CD14-positive monocyte (primary cell): ENCODE data around the gene TRPM8. TPM values are rescaled to one million over a fixed set of nuclear protein-coding genes. Genes with fewer than 3 reads are reported as not detected.

Experiments used
- DNase-seq, 3 donors: peaks; one replicate each; pipeline ENCODE4 v3.0.0-alpha.2; 2011 to 2022
- H2AFZ ChIP-seq: 2 replicates; pipeline ENCODE4 v1.6.0; 2012; ENCODE audit warnings: mild to moderate bottlenecking, low read depth, low read length, inconsistent platforms; ENCODE audit not compliant: insufficient read depth, poor library complexity, severe bottlenecking
- H3K27ac ChIP-seq, 2 donors: 1 replicate in 1 of 2; 2 replicates in 1 of 2; pipeline ENCODE4 v1.5.1; 2012 to 2013; ENCODE audit warnings: low read length in 2 of 2, control low read depth in 1 of 2, inconsistent platforms in 1 of 2, low read depth in 1 of 2, mild to moderate bottlenecking in 1 of 2
- H3K27me3 ChIP-seq, 2 donors: one replicate each; pipeline versions ENCODE4 v1.6.0 to v1.6.1; 2011 to 2013; ENCODE audit warnings: low read length in 2 of 2; ENCODE audit not compliant: control insufficient read depth in 2 of 2, insufficient read depth in 2 of 2
- H3K36me3 ChIP-seq, 2 donors: replicated peaks in 1 of 2; 1 replicate in 1 of 2; 2 replicates in 1 of 2; pipeline versions ENCODE4 v1.5.1 to v1.6.1; 2012 to 2013; ENCODE audit warnings: low read length in 2 of 2, control low read depth in 1 of 2, inconsistent platforms in 1 of 2, mild to moderate bottlenecking in 1 of 2; ENCODE audit not compliant: insufficient read depth in 2 of 2, control insufficient read depth in 1 of 2
- H3K4me1 ChIP-seq, 2 donors: 1 replicate in 1 of 2; 2 replicates in 1 of 2; pipeline versions ENCODE4 v1.5.1 to v1.6.1; 2012 to 2013; ENCODE audit warnings: low read length in 2 of 2, control low read depth in 1 of 2, inconsistent platforms in 1 of 2, mild to moderate bottlenecking in 1 of 2, moderate library complexity in 1 of 2; ENCODE audit not compliant: insufficient read depth in 2 of 2, control insufficient read depth in 1 of 2
- H3K4me2 ChIP-seq: replicated peaks from 2 replicates; pipeline ENCODE3; 2012; ENCODE audit warnings: low read length, moderate library complexity, mild to moderate bottlenecking; ENCODE audit not compliant: poor library complexity, severe bottlenecking; ENCODE audit errors: extremely low read depth
- H3K4me3 ChIP-seq, 3 experiments: fragments of 200-600 bp in 1 of 3; sonication (generic) in 1 of 3; replicated peaks in 1 of 3; 1 replicate in 2 of 3; 2 replicates in 1 of 3; pipeline ENCODE4 v1.5.1; 2011 to 2013; ENCODE audit warnings: low read length in 3 of 3, mild to moderate bottlenecking in 3 of 3, control low read depth in 2 of 3, low read depth in 2 of 3, inconsistent platforms in 1 of 3, moderate library complexity in 1 of 3
- H3K79me2 ChIP-seq: 2 replicates; pipeline ENCODE4 v1.6.0; 2012; ENCODE audit warnings: mild to moderate bottlenecking, control low read depth, inconsistent platforms, low read length, moderate library complexity; ENCODE audit not compliant: insufficient read depth
- H3K9ac ChIP-seq: 2 replicates; pipeline ENCODE4 v1.6.0; 2017; ENCODE audit warnings: low read length, mild to moderate bottlenecking; ENCODE audit not compliant: insufficient read depth, poor library complexity, severe bottlenecking
- H3K9me3 ChIP-seq, 2 donors: replicated peaks in 1 of 2; 1 replicate in 1 of 2; 2 replicates in 1 of 2; pipeline versions ENCODE4 v1.5.1 to v1.6.1; 2012 to 2013; ENCODE audit warnings: low read length in 2 of 2, control low read depth in 1 of 2; ENCODE audit not compliant: control insufficient read depth in 1 of 2, insufficient read depth in 1 of 2
- H4K20me1 ChIP-seq: 2 replicates; pipeline ENCODE4 v1.6.0; 2012; ENCODE audit warnings: mild to moderate bottlenecking, low read length, control low read depth, moderate library complexity; ENCODE audit not compliant: insufficient read depth
- H3K27ac Mint-ChIP-seq, 7 donors: one replicate each; pipeline ENCODE4 v1.8.0; 2020; ENCODE audit warnings: mild to moderate bottlenecking in 7 of 7, mixed read lengths in 7 of 7, moderate library complexity in 6 of 7, inconsistent platforms in 2 of 7
- H3K27me3 Mint-ChIP-seq, 3 donors: one replicate each; pipeline ENCODE4 v1.8.0; 2021 to 2022; ENCODE audit warnings: low read depth in 3 of 3, mild to moderate bottlenecking in 3 of 3, mixed read lengths in 3 of 3, moderate library complexity in 3 of 3, inconsistent platforms in 1 of 3
- H3K36me3 Mint-ChIP-seq, 2 donors: one replicate each; pipeline ENCODE4 v1.8.0; 2020; ENCODE audit warnings: mixed read lengths in 2 of 2, inconsistent platforms in 1 of 2, mild to moderate bottlenecking in 1 of 2
- H3K4me1 Mint-ChIP-seq: one replicate; pipeline ENCODE4 v1.8.0; 2020; ENCODE audit warnings: mild to moderate bottlenecking, mixed read lengths
- H3K4me3 Mint-ChIP-seq, 2 donors: one replicate each; pipeline ENCODE4 v1.8.0; 2020; ENCODE audit warnings: mild to moderate bottlenecking in 2 of 2, mixed read lengths in 2 of 2, moderate library complexity in 1 of 2
- H3K9me3 Mint-ChIP-seq, 7 donors: one replicate each; pipeline ENCODE4 v1.8.0; 2020 to 2022; ENCODE audit warnings: mixed read lengths in 7 of 7, mild to moderate bottlenecking in 6 of 7, moderate library complexity in 6 of 7, inconsistent platforms in 2 of 7
- WGBS: methylation state at CpG from one replicate; pipeline ENCODE4 v1.1.5; 2013; ENCODE audit warnings: missing lambda C conversion rate; ENCODE audit not compliant: insufficient coverage; 5-methylcytosine and 5-hydroxymethylcytosine counted together
- intact Hi-C, 2 donors: fragments of 100-400 bp; cut with micrococcal nuclease; formaldehyde crosslinking; loops; one replicate each; pipeline versions ENCODE4 v1.15.0 to v1.15.1; 2023
- polyA plus RNA-seq, 3 donors: library from polyadenylated mRNA; depleted of rRNA in 1 of 3; unstranded in 2 of 3; stranded (reverse) in 1 of 3; fragments of 300-500 nt in 2 of 3; fragments of >200 nt in 1 of 3; fragmentation: Illumina TruSeq in 2 of 3; gene quantifications; 1 replicate in 2 of 3; 2 replicates in 1 of 3; pipeline ENCODE4 v1.2.3, GENCODE V29; 2012 to 2021
- TF ChIP-seq, protein P1 (sequence below): fragments of 200-600 bp; IDR thresholded peaks from one replicate; pipeline ENCODE4 v1.8.0; 2022; ENCODE audit warnings: antibody characterized with exemption, mild to moderate bottlenecking

Gene TRPM8
- polyA plus RNA-seq, 3 donors = not detected

DNA sequence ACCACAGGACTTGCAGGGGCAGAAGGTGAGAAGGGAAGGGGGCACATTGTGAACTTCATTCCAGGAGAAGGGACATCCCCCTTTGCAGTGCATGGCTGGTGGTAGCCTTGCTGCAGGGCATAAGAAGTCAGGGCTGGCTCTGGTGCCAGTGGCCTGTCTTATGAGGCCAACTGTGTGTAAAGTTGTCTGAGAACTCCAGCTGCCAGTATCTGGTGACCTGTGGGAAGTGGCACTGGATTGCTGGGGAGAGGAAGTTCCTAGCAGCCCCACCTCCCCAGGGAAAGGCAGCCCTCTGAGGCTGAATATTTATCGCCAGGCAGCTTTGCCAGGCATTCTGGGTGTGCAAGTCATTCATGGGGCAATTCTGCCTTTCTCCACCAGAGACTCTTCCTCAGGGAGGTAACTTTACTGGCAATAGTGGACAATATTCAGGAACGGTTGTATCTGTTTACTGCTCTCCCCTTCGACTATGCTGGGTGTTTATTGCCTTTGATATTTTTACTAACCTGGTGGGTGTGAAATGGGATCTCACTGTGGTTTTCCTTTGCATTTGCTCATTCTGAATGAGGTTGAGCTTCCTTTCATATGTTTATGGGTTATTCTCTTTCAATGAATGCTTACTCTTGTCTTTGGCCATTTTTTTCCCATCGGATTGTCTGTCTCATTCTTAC is 12.3 kb downstream of the TRPM8 start:
- Mint-ChIP-seq H3K9me3 (no peaks in the 10 kb centered on the region), H3K27me3 (peaks cover 12 to 20% (median 15%) of the 10 kb centered on the region in 3 donors), H3K36me3 (no peaks in the 10 kb centered on the region), H3K4me1 (no peaks in the 10 kb centered on the region), H3K4me3 (no peak overlapping the region), H3K27ac (no peak overlapping the region)
- H3K4me3 ChIP-seq = no peak overlapping the region
- no peaks in the 10 kb centered on the region for H3K79me2 ChIP-seq
- WGBS = no CpG with 5 or more reads among the region's 4 CpGs
- TF ChIP-seq, protein P1, sequence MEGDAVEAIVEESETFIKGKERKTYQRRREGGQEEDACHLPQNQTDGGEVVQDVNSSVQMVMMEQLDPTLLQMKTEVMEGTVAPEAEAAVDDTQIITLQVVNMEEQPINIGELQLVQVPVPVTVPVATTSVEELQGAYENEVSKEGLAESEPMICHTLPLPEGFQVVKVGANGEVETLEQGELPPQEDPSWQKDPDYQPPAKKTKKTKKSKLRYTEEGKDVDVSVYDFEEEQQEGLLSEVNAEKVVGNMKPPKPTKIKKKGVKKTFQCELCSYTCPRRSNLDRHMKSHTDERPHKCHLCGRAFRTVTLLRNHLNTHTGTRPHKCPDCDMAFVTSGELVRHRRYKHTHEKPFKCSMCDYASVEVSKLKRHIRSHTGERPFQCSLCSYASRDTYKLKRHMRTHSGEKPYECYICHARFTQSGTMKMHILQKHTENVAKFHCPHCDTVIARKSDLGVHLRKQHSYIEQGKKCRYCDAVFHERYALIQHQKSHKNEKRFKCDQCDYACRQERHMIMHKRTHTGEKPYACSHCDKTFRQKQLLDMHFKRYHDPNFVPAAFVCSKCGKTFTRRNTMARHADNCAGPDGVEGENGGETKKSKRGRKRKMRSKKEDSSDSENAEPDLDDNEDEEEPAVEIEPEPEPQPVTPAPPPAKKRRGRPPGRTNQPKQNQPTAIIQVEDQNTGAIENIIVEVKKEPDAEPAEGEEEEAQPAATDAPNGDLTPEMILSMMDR = no peak
- intact Hi-C loops = no loop called here
- no peaks in the 10 kb centered on the region for H3K36me3 ChIP-seq
- H3K4me2 ChIP-seq = no peak overlapping the region
- no peaks in the 10 kb centered on the region for H3K27me3 ChIP-seq
- no peaks in the 10 kb centered on the region for H4K20me1 ChIP-seq
- no peaks in the 10 kb centered on the region for H3K4me1 ChIP-seq
- no peak overlapping the region for H3K27ac ChIP-seq
- H3K9ac ChIP-seq = no peak overlapping the region
- no peak overlapping the region for H2AFZ ChIP-seq
- H3K9me3 ChIP-seq = no peaks in the 10 kb centered on the region
- DNase-seq = no peak

DNA sequence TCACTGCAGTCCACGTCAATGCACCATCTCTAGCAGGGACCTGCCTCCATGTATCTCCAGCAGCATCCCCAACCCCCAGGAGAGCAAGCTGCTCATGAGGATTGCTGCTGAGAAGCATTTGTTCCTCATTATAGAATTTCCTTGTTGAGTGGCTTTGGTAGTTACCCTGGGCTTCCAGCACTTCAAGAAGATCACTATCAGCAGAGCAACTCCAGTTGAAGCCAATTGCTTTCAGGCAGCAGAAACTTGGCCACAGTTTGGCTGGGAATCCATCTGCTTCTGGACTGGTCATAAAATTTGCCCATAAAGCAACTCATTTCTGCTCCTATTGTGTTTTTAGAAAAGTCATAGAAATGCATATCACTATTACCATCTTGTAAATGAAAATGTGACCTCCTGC is 17.4 kb downstream of the TRPM8 start:
- no peaks in the 10 kb centered on the region for H3K36me3 ChIP-seq
- no peak overlapping the region for H3K4me2 ChIP-seq
- peaks cover 0 to 10% of the 10 kb centered on the region in 2 donors for H3K9me3 ChIP-seq
- no peak overlapping the region for H3K4me3 ChIP-seq
- no peak overlapping the region for H3K9ac ChIP-seq
- H3K4me3 Mint-ChIP-seq = no peak overlapping the region
- H3K27ac Mint-ChIP-seq = no peak overlapping the region
- no peak overlapping the region for H2AFZ ChIP-seq
- H4K20me1 ChIP-seq = no peaks in the 10 kb centered on the region
- TF ChIP-seq, protein P1 = no peak
- H3K4me1 ChIP-seq = no peaks in the 10 kb centered on the region
- DNase-seq = no peak
- intact Hi-C loops = no loop called here
- H3K79me2 ChIP-seq = no peaks in the 10 kb centered on the region
- H3K27me3 Mint-ChIP-seq = peaks cover 18 to 43% (median 20%) of the 10 kb centered on the region in 3 donors
- no peak overlapping the region for H3K27ac ChIP-seq
- no CpG with 5 or more reads among the region's 1 CpG for WGBS
- H3K36me3 Mint-ChIP-seq = no peaks in the 10 kb centered on the region
- H3K9me3 Mint-ChIP-seq = peaks cover 0 to 6% (median 4%) of the 10 kb centered on the region in 7 donors
- H3K4me1 Mint-ChIP-seq = peaks cover 2% of the 10 kb centered on the region
- H3K27me3 ChIP-seq = peaks cover 18 to 25% of the 10 kb centered on the region in 2 donors
